K562 (cell line): ENCODE measurements around the gene COX19. TPM values are rescaled to one million over a fixed set of nuclear protein-coding genes. Genes with fewer than 3 reads are reported as not detected.

Source experiments
- ATAC-seq: fragments of 200-7000 bp; cut with Tn5 transposase; 3 replicates; pipeline ENCODE4 v1.9.1; 2020; ENCODE audit warnings: moderate library complexity
- BruUV-seq: library from RNA; stranded (reverse); fragments of 400-500 nt; replicated peaks from 2 replicates; lab custom pipeline; 2021; lab: Mats Ljungman, UMichigan
- CTCF ChIA-PET: fragments of 300-600 bp; formaldehyde crosslinking; extraction: SDS; loops from one replicate; lab custom pipeline; 2021; ENCODE audit warnings: low intra/inter-chr PET ratio; lab: Yijun Ruan, JAX
- POLR2A ChIA-PET: fragments of 300-600, 350-650 bp; sonication (Branson Sonifier 250); formaldehyde crosslinking; extraction: SDS; loops from one replicate; lab custom pipeline; 2021; ENCODE audit warnings: antibody characterized with exemption, inconsistent platforms; lab: Yijun Ruan, JAX
- DNase-seq, 4 experiments: peaks; one replicate each; pipeline versions ENCODE4 v3.0.0 to v3.0.0-alpha.2; 2011 to 2018; ENCODE audit warnings: low spot score in 3 of 4, mixed read lengths in 3 of 4; ENCODE audit errors: extremely low read depth in 1 of 4
- FAIRE-seq: peaks from 2 replicates; lab custom pipeline; 2011; peaks lifted over from hg19 to GRCh38; lab: Jason Lieb, UNC
- H2AFZ ChIP-seq: 2 replicates; pipeline ENCODE4 v1.6.0; 2011; ENCODE audit warnings: low read depth, low read length, control low read depth, inconsistent platforms
- H3K27ac ChIP-seq: fragments of 200-600 bp; 3 replicates; pipeline ENCODE4 v1.8.0; 2011; ENCODE audit warnings: low read depth, mild to moderate bottlenecking, control low read depth, inconsistent platforms, low read length, moderate library complexity, mixed read lengths; ENCODE audit errors: extremely low read depth
- H3K27me3 ChIP-seq, 2 experiments: fragments of 300-600 bp in 1 of 2; 2 replicates in 1 of 2; 3 replicates in 1 of 2; pipeline versions ENCODE4 v1.6.0 to v1.8.0; 2011; ENCODE audit warnings: inconsistent platforms in 2 of 2, low read length in 2 of 2, mild to moderate bottlenecking in 1 of 2, mixed read lengths in 1 of 2, moderate library complexity in 1 of 2; ENCODE audit not compliant: control insufficient read depth in 2 of 2, insufficient read depth in 2 of 2
- H3K36me3 ChIP-seq: fragments of 300-600 bp; 3 replicates; pipeline ENCODE4 v1.8.0; 2011; ENCODE audit warnings: mild to moderate bottlenecking, low read length, inconsistent platforms; ENCODE audit not compliant: control insufficient read depth, insufficient read depth
- H3K4me1 ChIP-seq, 2 experiments: fragments of 200-600 bp in 1 of 2; replicated peaks in 1 of 2; 2 replicates in 1 of 2; 3 replicates in 1 of 2; pipeline versions ENCODE4 v1.5.1 to v1.8.0; 2011; ENCODE audit warnings: inconsistent platforms in 2 of 2, low read length in 2 of 2, mild to moderate bottlenecking in 1 of 2, mixed read lengths in 1 of 2, moderate library complexity in 1 of 2; ENCODE audit not compliant: control insufficient read depth in 2 of 2, insufficient read depth in 2 of 2
- H3K4me2 ChIP-seq: 2 replicates; pipeline ENCODE4 v1.6.1; 2011; ENCODE audit warnings: low read length, control low read depth, inconsistent platforms, mixed read lengths; ENCODE audit not compliant: insufficient read depth
- H3K4me3 ChIP-seq: fragments of 200-600 bp; sonication (generic), shearing (Covaris generic); 2 replicates; pipeline ENCODE4 v1.5.1; 2016; ENCODE audit warnings: control low read depth, inconsistent platforms
- H3K79me2 ChIP-seq: fragments of 200-600 bp; 3 replicates; pipeline ENCODE4 v1.8.0; 2011; ENCODE audit warnings: low read length, inconsistent platforms; ENCODE audit not compliant: control insufficient read depth, insufficient read depth
- H3K9ac ChIP-seq, 2 experiments: 2 replicates each; pipeline versions ENCODE4 v1.6.0 to v1.6.1; 2011; ENCODE audit warnings: low read depth in 2 of 2, low read length in 2 of 2, control low read depth in 1 of 2, inconsistent platforms in 1 of 2, mild to moderate bottlenecking in 1 of 2, mixed read lengths in 1 of 2; ENCODE audit not compliant: insufficient read depth in 1 of 2
- H3K9me1 ChIP-seq: one replicate; pipeline ENCODE4 v1.6.0; 2011; ENCODE audit warnings: inconsistent platforms, mild to moderate bottlenecking, low read length, moderate library complexity; ENCODE audit not compliant: control insufficient read depth, insufficient read depth
- H3K9me3 ChIP-seq: replicated peaks from 2 replicates; pipeline ENCODE4 v1.5.1; 2011; ENCODE audit warnings: low read depth, low read length, inconsistent platforms; ENCODE audit not compliant: control insufficient read depth, insufficient read depth
- H4K20me1 ChIP-seq: replicated peaks from 2 replicates; pipeline ENCODE4 v1.6.1; 2011; ENCODE audit warnings: low read length, inconsistent platforms, mixed read lengths; ENCODE audit not compliant: control insufficient read depth, insufficient read depth
- HDAC3 ChIP-seq: fragments of 450-650 bp; IDR thresholded peaks from 2 replicates; pipeline ENCODE4 v1.6.1; 2018; ENCODE audit warnings: borderline replicate concordance, mild to moderate bottlenecking, moderate library complexity; ENCODE audit not compliant: partially characterized antibody
- MTF1 ChIP-seq: fragments of 250-450 bp; sonication (Bioruptor Pico); IDR thresholded peaks from 2 replicates; pipeline ENCODE4 v1.9.0; 2021; ENCODE audit warnings: moderate library complexity, mild to moderate bottlenecking, inconsistent platforms, borderline replicate concordance
- SAFB2 ChIP-seq: fragments of 200-400 bp; formaldehyde crosslinking; IDR thresholded peaks from 2 replicates; pipeline ENCODE4 v1.6.1; 2018; ENCODE audit warnings: borderline replicate concordance, low read length, low read depth, moderate library complexity; ENCODE audit not compliant: severe bottlenecking
- ZNF263 ChIP-seq: sonication (generic); formaldehyde crosslinking; IDR thresholded peaks from 2 replicates; pipeline ENCODE4 v1.8.0; 2022; ENCODE audit warnings: mild to moderate bottlenecking, missing genetic modification reagents, borderline replicate concordance
- WGBS: fragments of 100-300 bp; shearing (Covaris generic); methylation state at CpG from one replicate; pipeline ENCODE4 v1.1.6; 2016; ENCODE audit warnings: low coverage, mixed read lengths; ENCODE audit not compliant: insufficient coverage; ENCODE audit errors: missing lambda C conversion rate; 5-methylcytosine and 5-hydroxymethylcytosine counted together
- in situ Hi-C: fragments of 300-500 bp; cut with MboI; formaldehyde crosslinking; loops from 4 replicates; pipeline ENCODE4 v1.15.0; 2018; ENCODE audit warnings: inconsistent platforms, mixed read lengths
- intact Hi-C: fragments of 100-400 bp; cut with micrococcal nuclease; formaldehyde crosslinking; loops from 2 replicates; pipeline ENCODE4 v1.14.2; 2022
- polyA plus RNA-seq, 8 experiments: library from polyadenylated mRNA; depleted of rRNA in 4 of 8; stranded (reverse) in 5 of 8; unstranded in 3 of 8; fragments of >200 nt; fragmentation: Nextera tagmentation in 2 of 8; fragmentation: Illumina TruSeq in 1 of 8; extraction: Ambion mirVana in 2 of 8; extraction: Trizol in 1 of 8; gene quantifications; 2 replicates each; pipeline versions ENCODE4 v1.2.1 to v1.2.3, GENCODE V29; 2011 to 2014; ENCODE audit warnings: inconsistent platforms in 1 of 8, missing spikeins in 1 of 8
- total RNA-seq, 7 experiments: library from RNA; depleted of rRNA in 6 of 7; stranded (reverse); fragments of >200 nt in 6 of 7; fragmentation: Illumina TruSeq in 2 of 7; extraction: Trizol in 2 of 7; gene quantifications; 2 replicates each; pipeline versions ENCODE4 v1.2.1 to v1.2.3, GENCODE V29; 2011 to 2021; ENCODE audit warnings: low replicate concordance in 1 of 7
- TF ChIP-seq, protein P1 (sequence below): fragments of 450-650 bp; IDR thresholded peaks from 2 replicates; pipeline ENCODE4 v1.6.1; 2016; ENCODE audit warnings: missing biosample characterization, missing genetic modification characterization
- TF ChIP-seq, protein P2 (sequence below): fragments of 250-450 bp; sonication (Bioruptor Pico); IDR thresholded peaks from 2 replicates; pipeline ENCODE4 v1.4.0; 2020; ENCODE audit warnings: mild to moderate bottlenecking, moderate library complexity
- TF ChIP-seq, protein P3 (sequence below): IDR thresholded peaks from 2 replicates; pipeline ENCODE4 v1.6.1; 2012; ENCODE audit warnings: low read depth, low read length, improper control_type of control experiment, borderline replicate concordance

COX19 gene
- total and polyA plus RNA-seq, 9 of the 15 experiments (the other 6 are each of a cell fraction or from before 2014, with no cell fraction given), result 5.2 to 10.5 (median 7.9) TPM

DNA sequence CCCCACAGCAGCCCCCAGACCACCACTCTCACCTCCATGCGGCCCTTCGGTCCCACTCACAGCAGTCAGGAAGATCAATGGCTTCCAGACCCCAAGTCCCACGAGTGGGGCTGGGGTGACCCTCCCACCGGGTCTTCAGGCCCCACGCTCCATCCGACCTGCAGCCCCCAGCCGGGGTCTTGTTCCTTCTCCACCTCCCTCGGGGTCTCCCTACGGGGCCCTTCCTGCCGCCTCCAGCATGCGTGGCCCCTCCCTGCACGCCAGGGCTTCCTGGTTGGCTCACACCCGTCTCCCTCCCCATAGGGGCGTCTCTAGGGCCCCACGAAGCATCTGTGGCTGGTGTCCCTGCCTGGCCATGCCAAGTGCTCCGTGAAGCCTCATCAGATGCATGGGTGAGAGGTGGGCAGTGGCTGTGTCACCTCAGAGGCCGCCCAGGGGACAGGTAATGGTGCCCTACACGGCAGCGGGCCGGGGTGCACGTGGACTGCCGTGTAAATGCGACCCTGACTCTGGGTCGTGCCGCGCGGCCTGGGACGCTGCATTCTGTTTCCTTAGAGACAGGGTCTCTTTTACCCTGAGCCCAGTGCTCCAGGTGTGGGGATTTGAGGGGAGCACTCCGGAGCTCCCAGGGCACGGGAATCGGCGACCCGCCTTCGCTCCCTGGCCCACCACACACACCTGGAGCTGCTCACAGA lies 40.7 kb downstream of the COX19 start:
- 20% methylated on average over 28 of the region's 34 CpGs for WGBS
- no peak overlapping the region for H3K27ac ChIP-seq
- TF ChIP-seq HDAC3 (no peak), ZNF263 (CRISPR knock-in tag) (0 out of 2 replicates have a peak, but pooled peaks have one; percentile 41), MTF1 (CRISPR knock-in tag) (no peak), SAFB2 (no peak)
- TF ChIP-seq, protein P1, sequence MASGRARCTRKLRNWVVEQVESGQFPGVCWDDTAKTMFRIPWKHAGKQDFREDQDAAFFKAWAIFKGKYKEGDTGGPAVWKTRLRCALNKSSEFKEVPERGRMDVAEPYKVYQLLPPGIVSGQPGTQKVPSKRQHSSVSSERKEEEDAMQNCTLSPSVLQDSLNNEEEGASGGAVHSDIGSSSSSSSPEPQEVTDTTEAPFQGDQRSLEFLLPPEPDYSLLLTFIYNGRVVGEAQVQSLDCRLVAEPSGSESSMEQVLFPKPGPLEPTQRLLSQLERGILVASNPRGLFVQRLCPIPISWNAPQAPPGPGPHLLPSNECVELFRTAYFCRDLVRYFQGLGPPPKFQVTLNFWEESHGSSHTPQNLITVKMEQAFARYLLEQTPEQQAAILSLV (tag), result no peak
- TF ChIP-seq, protein P2, sequence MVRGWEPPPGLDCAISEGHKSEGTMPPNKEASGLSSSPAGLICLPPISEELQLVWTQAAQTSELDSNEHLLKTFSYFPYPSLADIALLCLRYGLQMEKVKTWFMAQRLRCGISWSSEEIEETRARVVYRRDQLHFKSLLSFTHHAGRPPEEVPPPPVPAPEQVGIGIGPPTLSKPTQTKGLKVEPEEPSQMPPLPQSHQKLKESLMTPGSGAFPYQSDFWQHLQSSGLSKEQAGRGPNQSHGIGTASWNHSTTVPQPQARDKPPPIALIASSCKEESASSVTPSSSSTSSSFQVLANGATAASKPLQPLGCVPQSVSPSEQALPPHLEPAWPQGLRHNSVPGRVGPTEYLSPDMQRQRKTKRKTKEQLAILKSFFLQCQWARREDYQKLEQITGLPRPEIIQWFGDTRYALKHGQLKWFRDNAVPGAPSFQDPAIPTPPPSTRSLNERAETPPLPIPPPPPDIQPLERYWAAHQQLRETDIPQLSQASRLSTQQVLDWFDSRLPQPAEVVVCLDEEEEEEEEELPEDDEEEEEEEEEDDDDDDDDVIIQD, result no peak
- TF ChIP-seq, protein P3, sequence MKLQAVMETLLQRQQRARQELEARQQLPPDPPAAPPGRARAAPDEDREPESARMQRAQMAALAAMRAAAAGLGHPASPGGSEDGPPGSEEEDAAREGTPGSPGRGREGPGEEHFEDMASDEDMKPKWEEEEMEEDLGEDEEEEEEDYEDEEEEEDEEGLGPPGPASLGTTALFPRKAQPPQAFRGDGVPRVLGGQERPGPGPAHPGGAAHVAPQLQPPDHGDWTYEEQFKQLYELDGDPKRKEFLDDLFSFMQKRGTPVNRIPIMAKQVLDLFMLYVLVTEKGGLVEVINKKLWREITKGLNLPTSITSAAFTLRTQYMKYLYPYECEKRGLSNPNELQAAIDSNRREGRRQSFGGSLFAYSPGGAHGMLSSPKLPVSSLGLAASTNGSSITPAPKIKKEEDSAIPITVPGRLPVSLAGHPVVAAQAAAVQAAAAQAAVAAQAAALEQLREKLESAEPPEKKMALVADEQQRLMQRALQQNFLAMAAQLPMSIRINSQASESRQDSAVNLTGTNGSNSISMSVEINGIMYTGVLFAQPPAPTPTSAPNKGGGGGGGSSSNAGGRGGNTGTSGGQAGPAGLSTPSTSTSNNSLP, result no peak
- TF ChIP-seq, all 486 proteins: peak for 1
- H3K9ac ChIP-seq, result no peak overlapping the region
- in situ Hi-C loops (no loop called here), intact Hi-C loops (no loop called here)
- peaks cover 2 to 36% of the 10 kb centered on the region in 2 experiments; a peak in 3 of 5 replicates for H3K27me3 ChIP-seq
- no peaks in the 10 kb centered on the region for H3K36me3 ChIP-seq
- H3K9me3 ChIP-seq, result no peaks in the 10 kb centered on the region
- 0 out of 3 replicates have a peak, but pooled peaks have one; percentile 21 for ATAC-seq
- H3K4me1 ChIP-seq, result peaks cover 0 to 28% of the 10 kb centered on the region in 2 experiments; a peak in 2 of 5 replicates
- BruUV-seq, result no TSS peak
- DNase-seq, result peak in 2 of 4 experiments; percentile 40 to 47
- no peak overlapping the region for H3K4me3 ChIP-seq
- ChIA-PET POLR2A (interaction anchor here (1.0 kb wide), 1 partner anchor 11 kb away, joined by 3 read pairs; no protein-coding TSS in a partner anchor), CTCF (interaction anchor here (0.6 kb wide), 1 partner anchor 722 kb away, joined by 3 read pairs; no protein-coding TSS in a partner anchor)
- no peak overlapping the region for H3K4me2 ChIP-seq
- no peak overlapping the region for H2AFZ ChIP-seq
- FAIRE-seq, result no peak
- 0 out of 2 replicates have a peak, but pooled peaks cover 4% of the 10 kb centered on the region for H4K20me1 ChIP-seq
- no peaks in the 10 kb centered on the region for H3K9me1 ChIP-seq
- H3K79me2 ChIP-seq, result no peaks in the 10 kb centered on the region
